ENCODE data around the gene UBAP2. TPM values are rescaled to one million over a fixed set of nuclear protein-coding genes. Genes with fewer than 3 reads are reported as not detected.

Gene UBAP2
- total RNA-seq, 5 donors from 2014 or later (not counting 1 experiment from before 2014, with no cell fraction given), result 32.9 to 38.1 (median 36.7) TPM

GRCh38 chr9:34087370-34087769 is 38.7 kb upstream of the UBAP2 start:
- no peaks in the 10 kb centered on the region for H3K27me3 ChIP-seq (replicated peaks in 1 of 2; ENCODE audit: control insufficient read depth in 2 of 2, extremely low read depth in 1 of 2, insufficient read depth in 2 of 2, low read length in 1 of 2)
- no CpG with 5 or more reads among the region's 1 CpG for WGBS (ENCODE audit: insufficient coverage)
- Mint-ChIP-seq H3K36me3 (peaks cover 37% of the 10 kb centered on the region), H3K4me1 (peaks cover 0 to 2% (median 2%) of the 10 kb centered on the region in 3 donors), H3K4me3 (no peak overlapping the region), H3K9me3 (no peaks in the 10 kb centered on the region), H3K27ac (no peak overlapping the region), H3K27me3 (no peaks in the 10 kb centered on the region)
- H3K36me3 ChIP-seq (ENCODE audit: control insufficient read depth in 2 of 2, extremely low read depth in 1 of 2, insufficient read depth in 1 of 2, low read length in 1 of 2), result peaks cover 6 to 51% of the 10 kb centered on the region in 2 donors
- H3K4me1 ChIP-seq (ENCODE audit: control insufficient read depth in 1 of 2, extremely low read depth in 1 of 2, insufficient read depth in 2 of 2, low read length in 2 of 2), result no peaks in the 10 kb centered on the region
- no peak for DNase-seq
- POLR2A ChIA-PET, result no interaction called here
- no peaks in the 10 kb centered on the region for H3K9me3 ChIP-seq
- ATAC-seq (replicated peaks in 1 of 4), result no peak
- no peak overlapping the region for H3K4me3 ChIP-seq (ENCODE audit: control insufficient read depth in 1 of 2, extremely low read depth in 1 of 2, low read length in 1 of 2)
- no peak overlapping the region for H3K27ac ChIP-seq (ENCODE audit: low read length)
- CTCF ChIA-PET, result interaction anchor here in 1 of 2 donors (0.5 to 0.6 kb wide), 2 partner anchors 44 to 262 kb away, joined by 3 read pairs; no protein-coding TSS in a partner anchor

- no peak for DNase-seq
- Mint-ChIP-seq H3K4me1 (no peaks in the 10 kb centered on the region), H3K4me3 (no peak overlapping the region), H3K27ac (peak overlapping the region in 1 of 2 donors; percentile 59), H3K36me3 (peaks cover 33% of the 10 kb centered on the region), H3K27me3 (no peaks in the 10 kb centered on the region), H3K9me3 (no peaks in the 10 kb centered on the region)
- no peak for ATAC-seq (replicated peaks in 1 of 4)
- no peaks in the 10 kb centered on the region for H3K4me1 ChIP-seq (ENCODE audit: control insufficient read depth in 1 of 2, extremely low read depth in 1 of 2, insufficient read depth in 2 of 2, low read length in 2 of 2)
- H3K27ac ChIP-seq (ENCODE audit: low read length), result no peak overlapping the region
- H3K9me3 ChIP-seq, result no peaks in the 10 kb centered on the region
- no peak overlapping the region for H3K4me3 ChIP-seq (ENCODE audit: control insufficient read depth in 1 of 2, extremely low read depth in 1 of 2, low read length in 1 of 2)
- POLR2A ChIA-PET, result no interaction called here
- CTCF ChIA-PET, result no interaction called here
- no peaks in the 10 kb centered on the region for H3K27me3 ChIP-seq (replicated peaks in 1 of 2; ENCODE audit: control insufficient read depth in 2 of 2, extremely low read depth in 1 of 2, insufficient read depth in 2 of 2, low read length in 1 of 2)
- H3K36me3 ChIP-seq (ENCODE audit: control insufficient read depth in 2 of 2, extremely low read depth in 1 of 2, insufficient read depth in 1 of 2, low read length in 1 of 2), result peaks cover 6 to 50% of the 10 kb centered on the region in 2 donors
These were observed 38.2 kb upstream of the UBAP2 start for GRCh38 chr9:34086864-34087263.

DNA sequence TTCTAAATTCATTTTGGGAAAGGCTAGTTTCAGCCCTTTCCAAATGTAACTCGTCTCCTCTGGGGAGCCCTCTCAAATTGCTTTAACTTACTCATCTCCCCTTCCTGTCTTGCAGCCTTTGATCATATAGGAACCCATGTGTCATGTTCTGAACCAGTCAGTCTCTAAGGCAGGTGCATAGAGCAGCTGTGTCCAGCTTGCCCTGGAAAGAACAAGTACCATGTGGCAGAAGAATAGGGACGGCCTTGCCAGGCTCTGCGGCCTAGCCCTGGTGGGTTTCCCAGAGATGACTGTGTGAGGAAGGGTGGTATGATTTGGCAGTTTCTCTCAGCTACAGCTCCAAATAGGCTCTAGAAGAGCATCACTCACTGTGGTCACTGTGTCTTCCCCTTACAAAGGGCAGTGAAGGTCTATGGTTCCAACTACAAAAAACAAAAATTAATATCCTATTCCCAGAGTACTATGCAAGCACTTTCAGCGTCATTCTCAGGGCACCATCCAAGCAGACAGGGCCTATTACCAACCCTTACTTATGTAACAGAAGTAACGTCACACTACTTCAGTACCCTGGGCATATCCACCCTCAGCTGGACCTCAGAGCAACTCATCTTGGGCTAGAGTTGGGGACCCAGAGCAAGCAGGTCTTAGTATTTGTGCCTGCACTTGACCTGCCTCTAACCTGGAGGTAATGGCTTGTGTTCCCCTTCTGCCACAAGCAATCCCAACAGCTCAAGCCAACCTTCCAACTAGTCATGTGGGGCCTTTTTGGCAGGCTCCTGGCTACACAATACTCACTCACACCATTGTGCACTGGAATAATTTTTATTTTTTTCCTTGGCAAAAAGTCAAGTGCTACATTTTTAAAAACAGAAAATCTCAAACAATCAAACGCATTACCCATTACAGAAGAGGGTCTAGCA is 37.2 kb upstream of the UBAP2 start:
- no peaks in the 10 kb centered on the region for H3K27me3 ChIP-seq (replicated peaks in 1 of 2; ENCODE audit: control insufficient read depth in 2 of 2, extremely low read depth in 1 of 2, insufficient read depth in 2 of 2, low read length in 1 of 2)
- Mint-ChIP-seq H3K27me3 (no peaks in the 10 kb centered on the region), H3K9me3 (no peaks in the 10 kb centered on the region), H3K4me3 (no peak overlapping the region), H3K4me1 (no peaks in the 10 kb centered on the region), H3K36me3 (peaks cover 30% of the 10 kb centered on the region), H3K27ac (no peak overlapping the region)
- POLR2A ChIA-PET, result no interaction called here
- H3K27ac ChIP-seq (ENCODE audit: low read length), result no peak overlapping the region
- no peaks in the 10 kb centered on the region for H3K4me1 ChIP-seq (ENCODE audit: control insufficient read depth in 1 of 2, extremely low read depth in 1 of 2, insufficient read depth in 2 of 2, low read length in 2 of 2)
- CTCF ChIA-PET, result no interaction called here
- no peaks in the 10 kb centered on the region for H3K9me3 ChIP-seq
- WGBS (ENCODE audit: insufficient coverage), result 100% methylated on average over 1 of the region's 6 CpGs
- H3K4me3 ChIP-seq (ENCODE audit: control insufficient read depth in 1 of 2, extremely low read depth in 1 of 2, low read length in 1 of 2), result no peak overlapping the region
- ATAC-seq (replicated peaks in 1 of 4) (peak in 1 of 4 experiments; percentile 44), DNase-seq (no peak)
- H3K36me3 ChIP-seq (ENCODE audit: control insufficient read depth in 2 of 2, extremely low read depth in 1 of 2, insufficient read depth in 1 of 2, low read length in 1 of 2), result peaks cover 6 to 40% of the 10 kb centered on the region in 2 donors

DNA sequence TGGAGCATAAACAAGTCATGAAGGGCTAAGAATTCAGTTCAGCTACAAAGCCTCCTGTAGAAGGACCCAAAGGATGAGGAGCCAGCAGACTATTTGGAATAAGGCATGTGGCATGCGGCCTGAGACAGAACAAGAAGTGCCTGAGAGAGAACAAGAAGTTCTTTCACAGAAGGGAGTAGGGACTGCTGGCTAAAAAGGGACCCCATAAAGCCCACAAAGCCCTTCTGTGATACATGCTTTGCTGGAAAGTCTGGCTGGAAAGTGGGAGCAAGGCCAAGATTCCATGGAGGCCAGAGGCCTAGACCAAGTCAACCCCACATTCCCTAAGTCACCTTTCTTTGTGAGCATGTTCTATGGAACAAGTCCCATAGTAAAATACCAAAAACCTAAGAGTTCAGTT is 35.9 kb upstream of the UBAP2 start:
- Histone ChIP-seq H3K9me3 (no peaks in the 10 kb centered on the region), H3K36me3 (ENCODE audit: control insufficient read depth in 2 of 2, extremely low read depth in 1 of 2, insufficient read depth in 1 of 2, low read length in 1 of 2) (peaks cover 6 to 37% of the 10 kb centered on the region in 2 donors), H3K27ac (ENCODE audit: low read length) (no peak overlapping the region), H3K4me3 (ENCODE audit: control insufficient read depth in 1 of 2, extremely low read depth in 1 of 2, low read length in 1 of 2) (no peak overlapping the region), H3K4me1 (ENCODE audit: control insufficient read depth in 1 of 2, extremely low read depth in 1 of 2, insufficient read depth in 2 of 2, low read length in 2 of 2) (no peaks in the 10 kb centered on the region), H3K27me3 (replicated peaks in 1 of 2; ENCODE audit: control insufficient read depth in 2 of 2, extremely low read depth in 1 of 2, insufficient read depth in 2 of 2, low read length in 1 of 2) (no peaks in the 10 kb centered on the region)
- Mint-ChIP-seq H3K4me3 (no peak overlapping the region), H3K27me3 (no peaks in the 10 kb centered on the region), H3K9me3 (no peaks in the 10 kb centered on the region), H3K27ac (no peak overlapping the region), H3K36me3 (peaks cover 24% of the 10 kb centered on the region), H3K4me1 (no peaks in the 10 kb centered on the region)
- POLR2A ChIA-PET, result no interaction called here
- CTCF ChIA-PET, result interaction anchor here in 1 of 2 donors (0.6 kb wide), 1 partner anchor 10 kb away, joined by 7 read pairs; no protein-coding TSS in a partner anchor
- WGBS (ENCODE audit: insufficient coverage), result 63% methylated on average over 1 of the region's 1 CpG
- DNase-seq, result no peak
- ATAC-seq (replicated peaks in 1 of 4), result no peak

DNA sequence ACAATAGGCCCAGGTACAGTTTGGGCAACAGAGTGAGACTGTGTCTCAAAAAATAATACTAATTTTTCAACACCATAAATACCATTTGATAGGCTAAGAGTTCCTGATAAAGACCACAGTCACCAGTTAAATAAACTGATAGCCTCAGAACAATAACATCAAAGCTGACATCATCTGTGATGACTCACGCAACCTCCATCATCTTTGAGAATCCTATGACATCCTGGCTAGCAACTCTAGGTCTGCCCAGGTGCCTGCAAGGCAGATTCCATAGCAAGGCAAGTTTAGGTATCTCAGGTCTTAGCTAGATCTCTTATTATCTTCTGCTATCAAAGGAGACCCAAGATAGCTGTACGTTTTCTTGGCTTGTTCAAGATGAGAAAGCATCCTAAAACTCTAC is 30.5 kb upstream of the UBAP2 start:
- ATAC-seq (replicated peaks in 1 of 4) (no peak), DNase-seq (no peak)
- no peaks in the 10 kb centered on the region for H3K4me1 ChIP-seq (ENCODE audit: control insufficient read depth in 1 of 2, extremely low read depth in 1 of 2, insufficient read depth in 2 of 2, low read length in 2 of 2)
- Mint-ChIP-seq H3K9me3 (no peaks in the 10 kb centered on the region), H3K36me3 (no peaks in the 10 kb centered on the region), H3K27ac (no peak overlapping the region), H3K4me1 (peaks cover 0 to 1% (median 0%) of the 10 kb centered on the region in 3 donors), H3K4me3 (no peak overlapping the region), H3K27me3 (no peaks in the 10 kb centered on the region)
- no peaks in the 10 kb centered on the region for H3K27me3 ChIP-seq (replicated peaks in 1 of 2; ENCODE audit: control insufficient read depth in 2 of 2, extremely low read depth in 1 of 2, insufficient read depth in 2 of 2, low read length in 1 of 2)
- no peaks in the 10 kb centered on the region for H3K9me3 ChIP-seq
- H3K4me3 ChIP-seq (ENCODE audit: control insufficient read depth in 1 of 2, extremely low read depth in 1 of 2, low read length in 1 of 2), result no peak overlapping the region
- no peak overlapping the region for H3K27ac ChIP-seq (ENCODE audit: low read length)
- WGBS (ENCODE audit: insufficient coverage), result 86% methylated on average over 1 of the region's 2 CpGs
- ChIA-PET POLR2A (no interaction called here), CTCF (no interaction called here)
- H3K36me3 ChIP-seq (ENCODE audit: control insufficient read depth in 2 of 2, extremely low read depth in 1 of 2, insufficient read depth in 1 of 2, low read length in 1 of 2), result no peaks in the 10 kb centered on the region

GRCh38 chr9:34072868-34073590 is 24.3 kb upstream of the UBAP2 start:
- WGBS (ENCODE audit: insufficient coverage), result 95% methylated on average over 3 of the region's 5 CpGs
- H3K27me3 Mint-ChIP-seq, result no peaks in the 10 kb centered on the region

More at GRCh38 chr9:34072868-34073590, 24.3 kb upstream of the UBAP2 start:
- H3K36me3 Mint-ChIP-seq, result no peaks in the 10 kb centered on the region
- no peaks in the 10 kb centered on the region for H3K36me3 ChIP-seq (ENCODE audit: control insufficient read depth in 2 of 2, extremely low read depth in 1 of 2, insufficient read depth in 1 of 2, low read length in 1 of 2)
- H3K9me3 Mint-ChIP-seq, result no peaks in the 10 kb centered on the region
- DNase-seq (no peak), ATAC-seq (replicated peaks in 1 of 4) (no peak)
- no peak overlapping the region for H3K27ac ChIP-seq (ENCODE audit: low read length)
- H3K4me1 ChIP-seq (ENCODE audit: control insufficient read depth in 1 of 2, extremely low read depth in 1 of 2, insufficient read depth in 2 of 2, low read length in 2 of 2), result peaks cover 0 to 9% of the 10 kb centered on the region in 2 experiments
- peaks cover 0 to 5% (median 1%) of the 10 kb centered on the region in 3 donors for H3K4me1 Mint-ChIP-seq
- H3K4me3 ChIP-seq (ENCODE audit: control insufficient read depth in 1 of 2, extremely low read depth in 1 of 2, low read length in 1 of 2), result no peak overlapping the region
- no peaks in the 10 kb centered on the region for H3K9me3 ChIP-seq
- no peak overlapping the region for H3K4me3 Mint-ChIP-seq
- no peak overlapping the region for H3K27ac Mint-ChIP-seq
- CTCF ChIA-PET, result interaction anchor here (0.6 to 2.0 kb wide), 10 partner anchors 8 to 331 kb away, joined by 3 to 7 read pairs (median 5); no protein-coding TSS in a partner anchor
- H3K27me3 ChIP-seq (replicated peaks in 1 of 2; ENCODE audit: control insufficient read depth in 2 of 2, extremely low read depth in 1 of 2, insufficient read depth in 2 of 2, low read length in 1 of 2), result no peaks in the 10 kb centered on the region
- POLR2A ChIA-PET, result interaction anchor here in 1 of 2 donors (0.6 kb wide), 1 partner anchor 8 kb away, joined by 3 read pairs; no protein-coding TSS in a partner anchor

Measured in T-cell (primary cell).